ENCODE measurements around the gene KCNQ2.
"Not testable (repeated sequence)": the region's sequence is repeated elsewhere in the genome, so short reads cannot be mapped to it uniquely, and the experiment has no call there.

KCNQ2 gene

GRCh38 chr20:63490416-63490815, 18.0 kb upstream of the KCNQ2 start:
- no peak for DNase-seq (ENCODE audit: low read depth)

GRCh38 chr20:63488315-63489251, 16.1 kb upstream of the KCNQ2 start:
- no peak for DNase-seq (ENCODE audit: low read depth)

GRCh38 chr20:63487781-63488241, 15.4 kb upstream of the KCNQ2 start:
- no peak for DNase-seq (ENCODE audit: low read depth)

GRCh38 chr20:63487116-63487764, 14.8 kb upstream of the KCNQ2 start:
- DNase-seq (ENCODE audit: low read depth) = no peak

- no peak for DNase-seq (ENCODE audit: low read depth)
Measured at GRCh38 chr20:63486300-63486855, 13.9 kb upstream of the KCNQ2 start.

DNA sequence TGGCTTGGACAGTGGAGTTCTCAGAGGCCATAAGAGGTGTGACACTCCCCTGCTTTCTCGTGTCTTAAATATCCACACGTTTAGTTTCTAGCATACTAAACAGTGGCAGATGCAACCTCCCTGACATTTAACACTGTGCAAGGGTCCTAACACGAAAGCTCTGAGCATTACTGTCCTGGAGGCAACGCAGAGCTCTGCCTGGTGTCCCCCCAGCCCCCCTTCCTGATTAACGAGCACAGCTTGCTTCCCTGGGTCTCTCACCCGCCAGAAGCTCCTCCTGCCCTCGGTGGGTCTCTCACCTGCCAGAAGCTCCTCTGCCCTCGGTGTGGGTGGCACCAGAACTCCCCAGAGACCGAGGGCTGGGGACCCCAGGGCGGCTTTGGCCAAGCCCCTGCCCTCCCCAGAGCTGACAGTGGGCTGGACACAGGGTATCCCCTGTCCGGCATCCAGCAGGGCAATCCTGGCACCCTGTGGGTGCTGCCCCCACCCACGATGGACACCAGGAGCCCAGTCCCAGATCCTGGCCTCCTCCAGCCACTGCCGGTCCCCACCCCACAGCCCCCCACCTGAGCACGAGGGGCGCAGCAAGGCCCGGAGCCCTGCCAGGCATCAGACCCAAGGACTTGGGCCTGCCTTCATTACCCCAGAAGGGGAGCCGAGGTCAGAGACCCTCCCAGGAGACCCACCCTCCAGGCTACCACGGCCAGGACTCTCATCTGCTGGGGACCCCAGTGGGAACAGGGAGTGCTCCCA, 12.4 kb upstream of the KCNQ2 start:
- no peak for DNase-seq (ENCODE audit: low read depth)

- no peak for DNase-seq (ENCODE audit: low read depth)
Measured at GRCh38 chr20:63484236-63484635, 11.8 kb upstream of the KCNQ2 start.

DNA sequence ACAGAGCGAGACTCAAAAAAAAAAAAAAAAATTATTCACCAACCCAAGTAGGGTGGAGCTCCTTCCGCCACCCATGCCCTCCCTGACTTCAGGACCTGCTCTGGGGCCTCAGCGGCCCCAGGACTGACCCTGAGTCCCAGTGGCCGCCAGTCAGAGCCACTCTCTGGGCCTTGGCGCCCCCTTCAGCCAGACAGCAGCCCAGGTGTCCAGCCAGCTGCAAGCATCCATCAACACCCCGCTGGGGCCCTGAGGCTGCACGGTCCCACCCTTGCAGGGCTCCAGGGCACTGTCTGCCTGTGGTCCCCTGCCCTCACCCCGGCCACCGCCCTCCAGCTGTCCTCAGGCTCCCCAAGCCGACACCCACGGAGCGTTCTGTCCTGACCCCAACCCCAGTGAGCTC, 11.4 kb upstream of the KCNQ2 start:
- no peak for DNase-seq (ENCODE audit: low read depth)

DNA sequence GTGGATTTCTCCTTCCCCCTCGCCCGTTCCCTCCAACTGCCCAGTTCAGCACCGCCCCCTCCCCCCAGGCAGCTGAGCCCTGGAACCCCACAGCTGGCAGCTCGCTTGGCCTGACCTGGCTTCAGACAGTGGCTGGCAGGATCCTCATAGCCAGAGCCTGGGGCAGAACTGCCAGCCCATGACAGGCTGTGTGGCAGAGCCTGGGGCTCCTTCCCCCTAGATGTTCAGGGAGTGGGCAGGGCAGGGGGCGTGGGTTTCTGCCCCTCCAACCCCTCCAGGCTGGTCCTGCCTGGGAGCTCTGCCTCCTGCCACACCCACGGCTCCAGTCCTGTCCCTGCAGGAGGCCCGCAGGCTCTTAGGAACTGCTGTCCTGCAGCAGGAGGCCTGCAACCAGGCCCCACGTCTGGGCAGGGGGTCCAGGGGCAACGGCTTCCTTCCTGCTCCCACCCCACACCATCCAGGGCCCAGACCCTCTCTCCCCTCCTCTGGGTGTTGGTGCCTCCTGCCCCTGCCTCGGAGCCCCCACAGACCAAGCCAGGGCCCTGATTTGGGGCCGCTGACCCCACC, 9.6 kb upstream of the KCNQ2 start:
- DNase-seq (ENCODE audit: low read depth) = no peak

- no peak for DNase-seq (ENCODE audit: low read depth)
Measured at GRCh38 chr20:63481503-63481902, 9.0 kb upstream of the KCNQ2 start.

GRCh38 chr20:63479695-63480419, 7.4 kb upstream of the KCNQ2 start:
- not testable (repeated sequence) for DNase-seq (ENCODE audit: low read depth)

GRCh38 chr20:63478346-63479302, 6.2 kb upstream of the KCNQ2 start:
- DNase-seq (ENCODE audit: low read depth) = no peak

GRCh38 chr20:63477944-63478343, 5.5 kb upstream of the KCNQ2 start:
- no peak for DNase-seq (ENCODE audit: low read depth)

GRCh38 chr20:63477061-63477616, 4.7 kb upstream of the KCNQ2 start:
- no peak for DNase-seq (ENCODE audit: low read depth)

GRCh38 chr20:63475209-63475608, 2.8 kb upstream of the KCNQ2 start:
- DNase-seq (ENCODE audit: low read depth) = no peak

GRCh38 chr20:63473555-63474449, 1.3 kb upstream of the KCNQ2 start:
- DNase-seq (ENCODE audit: low read depth) = no peak

DNA sequence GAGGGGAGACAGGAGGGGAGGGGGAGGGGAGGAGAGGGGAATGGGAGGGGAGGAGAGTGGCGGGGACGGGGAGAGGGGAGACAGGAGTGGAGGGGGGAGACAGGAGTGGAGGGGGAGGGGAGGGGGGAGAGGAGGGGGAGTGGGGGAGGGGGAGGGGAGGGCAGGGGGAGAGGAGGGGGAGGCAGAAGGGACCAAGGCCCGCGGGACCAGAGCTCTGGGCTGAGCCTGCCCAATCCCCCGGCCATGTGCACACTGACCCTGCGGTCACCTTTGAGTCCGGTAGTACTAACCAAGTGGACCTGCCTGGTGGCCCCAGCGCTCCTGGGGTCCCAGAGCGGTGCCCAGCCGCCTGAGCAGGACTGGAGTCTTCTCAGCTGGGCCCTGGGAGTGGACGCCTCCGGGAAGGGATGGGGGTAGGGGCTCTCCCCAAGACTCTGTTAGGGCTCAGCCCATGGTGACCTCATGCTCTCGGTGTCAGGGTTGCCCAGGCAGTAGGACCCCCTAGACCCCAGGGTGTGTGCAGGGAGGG, 471 bp upstream of the KCNQ2 start:
- DNase-seq (ENCODE audit: low read depth) = no peak

DNA sequence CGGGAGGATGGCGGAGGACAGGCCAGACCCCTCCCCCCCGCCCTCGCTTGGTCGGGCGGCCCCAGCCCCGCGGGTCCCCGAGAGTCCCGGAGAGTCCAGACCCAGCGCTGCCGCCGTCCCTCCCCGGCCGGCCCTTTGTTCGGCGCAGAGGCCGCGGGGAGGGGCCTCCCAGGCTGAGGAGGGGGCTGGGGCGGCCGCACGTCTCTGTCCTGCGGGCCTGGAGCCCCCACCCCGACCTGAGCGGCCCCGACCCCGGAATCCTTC, 806 bp downstream of the KCNQ2 start:
- no peak for DNase-seq (ENCODE audit: low read depth)

All from stimulated activated CD8-positive, alpha-beta memory T cell treated with anti-CD3 and anti-CD28 coated beads, Interleukin-7, amount 100 ng/mL, for 24 hours (primary cell).